Uterus (tissue), 4 donors: ENCODE results near the gene CTIF. TPM values are rescaled to one million over a fixed set of nuclear protein-coding genes. Genes with fewer than 3 reads are reported as not detected.

Experiments
- DNase-seq, 2 donors: peaks; one replicate each; pipeline ENCODE4 v3.0.0-alpha.2; 2019 to 2020
- H3K27ac ChIP-seq, 2 donors: fragments of 200-600 bp; sonication (generic); 1 replicate in 1 of 2; 2 replicates in 1 of 2; pipeline ENCODE4 v1.5.1; 2016 to 2018
- H3K27me3 ChIP-seq, 2 donors: fragments of 200-600 bp; sonication (generic); one replicate each; pipeline ENCODE4 v1.5.1; 2018 to 2019; ENCODE audit warnings: control low read depth in 1 of 2
- H3K36me3 ChIP-seq, 2 donors: fragments of 200-600 bp; sonication (generic); one replicate each; pipeline ENCODE4 v1.5.1; 2019; ENCODE audit warnings: control low read depth in 1 of 2
- H3K4me1 ChIP-seq, 2 donors: fragments of 200-600 bp; sonication (generic); one replicate each; pipeline ENCODE4 v1.5.1; 2018 to 2019; ENCODE audit warnings: control low read depth in 1 of 2
- H3K4me3 ChIP-seq, 2 donors: fragments of 200-600 bp; sonication (generic); 1 replicate in 1 of 2; 2 replicates in 1 of 2; pipeline ENCODE4 v1.5.1; 2018 to 2019; ENCODE audit warnings: mild to moderate bottlenecking in 1 of 2
- H3K9me3 ChIP-seq, 2 donors: fragments of 200-600 bp; sonication (generic); one replicate each; pipeline ENCODE4 v1.5.1; 2019; ENCODE audit warnings: control low read depth in 1 of 2
- CTCF ChIP-seq, 4 experiments: fragments of 200-600 bp in 2 of 4; fragments of 450-650 bp in 2 of 4; sonication (generic) in 2 of 4; IDR thresholded peaks; one replicate each; pipeline ENCODE4 v1.5.1; 2016 to 2019; ENCODE audit warnings: antibody characterized with exemption in 4 of 4, mild to moderate bottlenecking in 2 of 4, moderate library complexity in 1 of 4
- POLR2A ChIP-seq, 2 donors: fragments of 450-650 bp; IDR thresholded peaks; one replicate each; pipeline ENCODE4 v1.6.1; 2016; ENCODE audit warnings: antibody characterized with exemption in 2 of 2, mild to moderate bottlenecking in 1 of 2, moderate library complexity in 1 of 2
- intact Hi-C: fragments of 100-400 bp; cut with DNase I; formaldehyde crosslinking; loops from one replicate; pipeline ENCODE4 v1.15.1; 2023; ENCODE audit warnings: low total_unique reads
- total RNA-seq, 4 donors: library from RNA; depleted of rRNA in 3 of 4; stranded (reverse); fragments of >200 nt in 3 of 4; gene quantifications; one replicate each; pipeline versions ENCODE4 v1.1.0 to v1.2.4, GENCODE V29; 2014 to 2023
- donor health status: DM: yes; HTN: yes; CAD: no.

Gene CTIF
- total RNA-seq, 4 donors from 2014 or later: 11.3 to 94.3 (median 48.0) TPM

GRCh38 chr18:48742706-48743475 is 204.1 kb downstream of the CTIF start:
- Histone ChIP-seq H3K27me3 (no peaks in the 10 kb centered on the region), H3K4me1 (peaks cover 6 to 7% of the 10 kb centered on the region in 2 donors), H3K36me3 (no peaks in the 10 kb centered on the region), H3K27ac (peak overlapping the region; percentile 52 to 69), H3K9me3 (no peaks in the 10 kb centered on the region), H3K4me3 (no peak overlapping the region)
- TF ChIP-seq CTCF (IDR thresholded peaks at IDR 0.05): no peak
- peak; percentile 67 to 79 for DNase-seq
- intact Hi-C loops: no loop called here

- Histone ChIP-seq H3K9me3 (no peaks in the 10 kb centered on the region), H3K27ac (peak overlapping the region; percentile 52 to 69), H3K36me3 (no peaks in the 10 kb centered on the region), H3K4me1 (peaks cover 6 to 7% of the 10 kb centered on the region in 2 donors), H3K4me3 (no peak overlapping the region), H3K27me3 (no peaks in the 10 kb centered on the region)
- no peak for DNase-seq
- intact Hi-C loops: no loop called here
- TF ChIP-seq CTCF (IDR thresholded peaks at IDR 0.05) (no peak), POLR2A (IDR thresholded peaks at IDR 0.05) (no peak)
These were observed 205.1 kb downstream of the CTIF start for GRCh38 chr18:48743886-48744285.

- Histone ChIP-seq H3K27ac (peak overlapping the region; percentile 17 to 35), H3K9me3 (no peaks in the 10 kb centered on the region), H3K4me1 (peaks cover 5 to 7% of the 10 kb centered on the region in 2 donors), H3K36me3 (no peaks in the 10 kb centered on the region), H3K27me3 (no peaks in the 10 kb centered on the region), H3K4me3 (no peak overlapping the region)
- intact Hi-C loops: loop anchor here (5.0 kb wide), 1 partner anchor 143 kb away; no protein-coding TSS in a partner anchor
- TF ChIP-seq CTCF (IDR thresholded peaks at IDR 0.05) (no peak), POLR2A (IDR thresholded peaks at IDR 0.05) (no peak)
- no peak for DNase-seq
These were observed 206.5 kb downstream of the CTIF start for GRCh38 chr18:48745293-48745692.

GRCh38 chr18:48749768-48750167 is 210.9 kb downstream of the CTIF start:
- Histone ChIP-seq H3K9me3 (no peaks in the 10 kb centered on the region), H3K36me3 (no peaks in the 10 kb centered on the region), H3K4me3 (no peak overlapping the region), H3K4me1 (peaks cover 0 to 6% of the 10 kb centered on the region in 2 donors), H3K27me3 (no peaks in the 10 kb centered on the region), H3K27ac (peak overlapping the region; percentile 38 to 77)
- intact Hi-C loops: loop anchor here (5.0 kb wide), 1 partner anchor 147 kb away; no protein-coding TSS in a partner anchor
- DNase-seq: peak; percentile 61 to 83
- TF ChIP-seq CTCF (IDR thresholded peaks at IDR 0.05) (peak in 1 of 4 experiments; percentile 12), POLR2A (IDR thresholded peaks at IDR 0.05) (no peak)

- Histone ChIP-seq H3K27ac (peak overlapping the region in 1 of 2 donors; percentile 77), H3K9me3 (no peaks in the 10 kb centered on the region), H3K4me3 (no peak overlapping the region), H3K4me1 (peaks cover 0 to 6% of the 10 kb centered on the region in 2 donors), H3K27me3 (no peaks in the 10 kb centered on the region), H3K36me3 (no peaks in the 10 kb centered on the region)
- no peak for TF ChIP-seq CTCF (IDR thresholded peaks at IDR 0.05)
- no peak for TF ChIP-seq POLR2A (IDR thresholded peaks at IDR 0.05)
- intact Hi-C loops: no loop called here
- DNase-seq: no peak
These were observed 211.8 kb downstream of the CTIF start for GRCh38 chr18:48750485-48751175.
